Esophagus squamous epithelium (tissue), 4 donors: Measurements from ENCODE around the gene RABGAP1L.

Experiments used
- CTCF ChIP-seq, 6 experiments: fragments of 450-650 bp in 4 of 6; fragments of 200-600 bp in 2 of 6; sonication (generic) in 2 of 6; IDR thresholded peaks; one replicate each; pipeline ENCODE4 v1.5.1; 2016 to 2019; ENCODE audit warnings: antibody characterized with exemption in 6 of 6, mild to moderate bottlenecking in 4 of 6, moderate library complexity in 4 of 6
- POLR2A ChIP-seq, 4 donors: fragments of 450-650 bp; IDR thresholded peaks; one replicate each; pipeline ENCODE4 v1.6.1; 2017; ENCODE audit warnings: antibody characterized with exemption in 4 of 4, mild to moderate bottlenecking in 4 of 4, moderate library complexity in 3 of 4

DNA sequence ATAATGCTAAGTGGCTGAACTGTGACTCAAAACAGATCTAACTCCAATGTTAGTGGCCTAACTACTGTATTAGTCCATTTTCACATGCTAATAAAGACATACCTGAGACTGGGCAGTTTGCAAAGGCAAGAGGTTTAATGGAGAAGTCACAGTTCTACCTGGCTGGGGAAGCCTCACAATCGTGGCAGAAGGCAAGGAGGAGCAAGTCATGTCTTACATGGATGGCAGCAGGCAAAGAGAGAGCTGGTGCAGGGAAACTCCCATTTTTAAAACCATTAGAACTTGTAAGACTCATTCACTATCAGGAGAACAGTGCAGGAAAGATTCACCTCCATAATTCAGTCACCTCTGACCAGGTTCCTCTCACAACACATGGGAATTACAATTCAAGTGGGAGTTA is 760.8 kb downstream of the RABGAP1L start:
- TF ChIP-seq POLR2A (IDR thresholded peaks at IDR 0.05), result no peak
- no peak for TF ChIP-seq CTCF (IDR thresholded peaks at IDR 0.05)
